ENCODE results near the gene AKAP13. TPM values are rescaled to one million over a fixed set of nuclear protein-coding genes. Genes with fewer than 3 reads are reported as not detected.

The AKAP13 gene
- total RNA-seq, 1 experiment from 2014 or later: 47.3 TPM

GRCh38 chr15:85477730-85478129 lies 97.3 kb downstream of the AKAP13 start:
- H3K23me2 ChIP-seq (ENCODE audit: insufficient read length, low read depth, low read length, poor library complexity, severe bottlenecking): no peaks in the 10 kb centered on the region
- H3K79me2 ChIP-seq (ENCODE audit: insufficient read depth, low read length): no peaks in the 10 kb centered on the region; the same call in 1 of the 2 replicates
- no peaks in the 10 kb centered on the region for H3K27me3 Mint-ChIP-seq (ENCODE audit: low read depth)
- H3K79me1 ChIP-seq (ENCODE audit: insufficient read depth, low read depth, low read length, poor library complexity, severe bottlenecking): peaks cover 3% of the 10 kb centered on the region
- no peak overlapping the region for H3K4me2 ChIP-seq (ENCODE audit: insufficient read depth, insufficient read length, low read length)
- no peak for DNase-seq
- no peaks in the 10 kb centered on the region for H3K9me3 ChIP-seq (ENCODE audit: control insufficient read depth, low read depth, low read length)
- H2BK120ac ChIP-seq (ENCODE audit: low read depth, low read length, poor library complexity, severe bottlenecking): no peak overlapping the region
- no peak overlapping the region for H4K8ac ChIP-seq (replicated peaks; ENCODE audit: insufficient read length, low read depth, low read length)
- H3K27ac ChIP-seq (ENCODE audit: insufficient read length, low read depth, low read length): no peak overlapping the region
- no peaks in the 10 kb centered on the region for H3K27me3 ChIP-seq (ENCODE audit: insufficient read depth, low read length)
- peaks cover 51 to 52% of the 10 kb centered on the region in 2 experiments for H3K4me1 Mint-ChIP-seq
- peaks cover 2% of the 10 kb centered on the region for H4K20me1 ChIP-seq (ENCODE audit: control insufficient read depth, insufficient read depth, insufficient read length)
- H3K27ac Mint-ChIP-seq: peak overlapping the region in 2 of 3 experiments; percentile 21 to 58; a peak in 2 of 7 replicates
- H2AFZ ChIP-seq (ENCODE audit: low read length): no peak overlapping the region
- no peak overlapping the region for H3K14ac ChIP-seq (ENCODE audit: insufficient read depth, low read length)
- no peak overlapping the region for H4K91ac ChIP-seq (ENCODE audit: insufficient read length, low read depth, low read length)
- no peak overlapping the region for H2BK20ac ChIP-seq (ENCODE audit: low read depth, low read length, poor library complexity, severe bottlenecking)
- H2BK15ac ChIP-seq (ENCODE audit: low read depth, low read length): no peak overlapping the region
- H3K9ac ChIP-seq (ENCODE audit: extremely low read depth, insufficient read length, low read length): no peak overlapping the region
- H3K36me3 Mint-ChIP-seq (ENCODE audit: insufficient read depth in 1 of 3, low read depth in 3 of 3): no peaks in the 10 kb centered on the region
- no peak overlapping the region for H2AK5ac ChIP-seq (ENCODE audit: insufficient read length, low read length)
- H2BK12ac ChIP-seq (ENCODE audit: insufficient read length, low read depth, low read length): no peak overlapping the region
- no peak for TF ChIP-seq CTCF (conservative IDR thresholded peaks at IDR 0.05)
- no peak overlapping the region for H3K4me3 Mint-ChIP-seq
- no peak overlapping the region for H3K56ac ChIP-seq (ENCODE audit: insufficient read length, low read depth, low read length)
- no peak overlapping the region for H2BK5ac ChIP-seq (ENCODE audit: insufficient read length, low read length)
- peaks cover 10% of the 10 kb centered on the region for H3K4me1 ChIP-seq (ENCODE audit: insufficient read depth, low read length)
- no peak overlapping the region for H3K18ac ChIP-seq (ENCODE audit: insufficient read length, low read depth, low read length)
- H3T11ph ChIP-seq (ENCODE audit: low read length): no peak overlapping the region
- no peaks in the 10 kb centered on the region; a peak in 1 of 5 replicates for H3K9me3 Mint-ChIP-seq
- H3K23ac ChIP-seq (ENCODE audit: insufficient read length, low read depth, low read length): no peak overlapping the region
- whole genome bisulfite sequencing (ENCODE audit: extremely low coverage, insufficient read length, low lambda C conversion rate): no CpG with 5 or more reads among the region's 4 CpGs
- H3K4ac ChIP-seq (ENCODE audit: low read depth, low read length): no peak overlapping the region
- H4K5ac ChIP-seq (ENCODE audit: insufficient read length, low read depth, low read length): no peak overlapping the region
